Kasumi-1 (cell line): ENCODE results near the gene TSC2.
"Not testable (repeated sequence)": the region's sequence is repeated elsewhere in the genome, so short reads cannot be mapped to it uniquely, and the experiment has no call there.

Experiments
- DNase-seq, 2 experiments: peaks; one replicate each; lab custom pipeline; 2025; lab: John Stamatoyannopoulos, UW

Gene TSC2

DNA sequence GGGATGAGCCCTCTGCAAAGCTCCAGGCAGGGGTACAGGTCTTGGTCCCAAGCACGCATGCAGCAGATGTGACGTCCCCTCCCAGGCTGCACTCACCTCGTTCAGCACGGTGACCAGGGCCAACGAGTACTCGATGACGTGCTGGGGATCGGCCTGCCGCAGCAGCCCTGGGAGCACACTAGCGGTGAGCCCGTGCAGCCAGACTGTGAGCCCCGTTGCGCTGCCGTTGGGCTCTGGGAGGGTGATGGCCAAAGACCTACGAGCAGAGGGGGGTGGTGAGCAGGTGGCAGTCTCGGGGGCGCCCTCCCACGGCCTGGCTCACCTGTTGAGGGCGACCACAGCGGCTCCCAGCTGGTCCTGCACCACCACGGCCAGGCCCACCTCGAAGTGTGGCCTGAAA is 58.0 kb downstream of the TSC2 start:
- not testable (repeated sequence) for DNase-seq

DNA sequence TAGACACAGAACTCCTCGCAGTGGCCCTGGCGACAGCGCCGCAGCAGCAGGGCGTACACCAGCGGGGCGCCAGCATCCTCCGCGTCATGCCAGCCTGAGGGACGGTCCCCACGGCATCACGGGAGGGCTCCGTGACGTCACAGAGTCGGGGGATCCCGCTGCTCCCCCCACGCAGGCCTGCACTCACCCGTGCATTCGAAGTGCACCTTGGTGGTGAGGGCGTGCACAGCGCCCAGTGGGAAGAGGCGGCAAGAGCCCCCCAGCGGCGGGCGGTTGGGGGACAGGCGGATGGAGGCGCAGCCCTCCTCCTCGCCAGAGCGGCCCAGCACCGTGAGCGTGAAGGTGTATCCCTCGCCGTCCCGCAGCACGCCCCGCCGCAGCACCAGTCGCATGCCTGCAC is 58.4 kb downstream of the TSC2 start:
- not testable (repeated sequence) for DNase-seq

DNA sequence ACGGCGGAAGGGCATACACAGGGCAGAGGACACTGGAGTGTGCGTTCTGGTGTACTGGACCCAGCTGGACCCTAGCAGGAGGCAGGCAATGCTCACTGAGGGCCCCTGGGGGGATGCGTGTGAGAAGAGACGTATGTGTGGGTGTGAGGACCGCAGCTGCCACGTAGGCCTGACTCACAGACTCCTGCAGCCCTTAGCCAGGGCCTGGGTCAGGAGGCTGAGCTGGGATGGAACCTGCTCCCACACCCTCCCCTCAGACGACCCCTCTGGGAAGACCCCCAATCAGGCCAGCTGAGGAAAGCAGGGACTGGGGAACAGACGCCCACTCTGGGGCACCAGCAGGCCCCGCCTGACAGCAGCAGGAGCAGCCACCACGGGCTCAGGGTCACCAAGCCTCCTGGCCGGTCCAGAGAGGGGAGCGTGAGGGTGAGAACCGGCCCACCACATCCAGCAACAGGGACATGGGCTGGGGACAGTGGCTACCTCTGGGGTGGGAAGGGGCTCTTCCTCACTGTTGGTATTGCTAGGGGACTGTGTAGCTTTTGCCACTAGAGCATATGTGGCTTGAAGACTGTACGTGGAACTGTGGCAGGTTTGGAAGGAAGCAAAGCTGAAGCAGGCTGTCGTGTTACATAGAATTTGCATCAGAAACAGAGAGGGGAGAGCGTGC is 59.5 kb downstream of the TSC2 start:
- not testable (repeated sequence) for DNase-seq

DNA sequence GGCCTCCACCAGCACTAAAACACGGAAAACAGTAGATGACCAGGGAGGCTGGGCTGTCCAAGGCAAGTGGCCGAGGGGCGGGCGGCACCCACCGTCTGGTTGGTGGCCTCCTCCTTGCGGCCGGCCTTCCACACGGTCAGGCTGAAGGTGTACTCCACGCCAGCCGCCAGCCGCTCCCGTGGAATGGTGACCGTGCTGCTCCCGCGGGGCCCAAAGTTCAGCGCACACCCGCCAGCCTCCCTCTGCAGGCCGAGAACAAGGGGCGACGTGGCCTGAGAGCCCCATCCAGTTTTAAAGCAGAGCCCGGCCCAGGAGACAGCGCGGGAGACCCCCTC is 60.0 kb downstream of the TSC2 start:
- not testable (repeated sequence) for DNase-seq

DNA sequence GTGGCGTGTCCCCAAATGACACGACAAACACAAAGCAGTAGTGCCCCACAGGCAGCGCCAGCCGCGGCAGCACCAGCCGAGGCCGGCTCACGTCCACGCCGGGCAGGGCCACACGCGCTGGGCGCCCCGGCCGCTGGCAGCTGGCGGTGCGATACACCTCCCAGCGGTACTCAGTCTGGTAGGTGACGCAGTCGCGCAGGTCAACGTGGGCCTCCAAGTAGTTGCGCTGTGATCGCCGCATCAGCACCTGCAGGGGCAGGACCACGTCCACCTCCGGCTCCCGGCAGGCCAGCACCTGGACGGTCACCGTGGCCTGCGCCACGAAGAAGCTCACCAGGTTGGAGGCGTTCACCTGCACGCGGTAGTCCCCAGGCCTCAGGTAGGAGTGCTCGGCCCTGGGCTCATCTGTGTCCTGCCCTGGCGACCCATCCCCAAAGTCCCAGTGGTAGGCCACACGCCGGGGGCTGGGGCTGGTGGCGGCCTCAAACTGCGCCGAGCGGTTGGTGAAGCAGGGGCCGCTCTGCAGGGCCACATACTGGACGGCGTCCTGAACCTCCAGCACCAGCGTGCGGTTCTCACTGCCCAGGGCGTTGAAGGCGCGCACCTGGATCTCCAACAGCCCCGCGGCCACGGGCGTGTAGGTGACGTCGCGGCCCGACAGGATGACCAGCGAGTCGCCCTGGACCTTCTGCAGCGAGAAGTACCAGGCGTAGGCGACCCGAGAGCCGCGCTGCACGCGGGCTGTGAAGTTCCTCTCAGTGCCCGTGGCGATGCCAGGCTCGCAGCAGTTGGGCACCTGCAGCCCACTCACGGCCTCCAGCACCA is 60.9 kb downstream of the TSC2 start:
- not testable (repeated sequence) for DNase-seq

DNA sequence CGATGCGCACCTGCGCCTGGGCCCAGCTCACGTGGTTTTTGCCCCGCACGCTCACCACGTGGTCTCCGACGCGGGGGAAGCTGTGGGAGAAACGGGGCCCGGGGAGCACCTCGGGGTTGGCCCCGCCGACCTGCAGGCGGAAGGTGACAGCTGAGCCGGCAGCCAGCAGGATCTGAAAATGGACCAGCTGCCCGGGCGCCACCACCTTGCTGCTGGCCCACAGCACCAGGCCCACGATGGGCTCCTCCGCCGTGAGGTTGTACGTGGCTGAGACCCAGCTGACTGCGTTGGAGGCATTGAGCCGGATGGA is 61.4 kb downstream of the TSC2 start:
- not testable (repeated sequence) for DNase-seq

DNA sequence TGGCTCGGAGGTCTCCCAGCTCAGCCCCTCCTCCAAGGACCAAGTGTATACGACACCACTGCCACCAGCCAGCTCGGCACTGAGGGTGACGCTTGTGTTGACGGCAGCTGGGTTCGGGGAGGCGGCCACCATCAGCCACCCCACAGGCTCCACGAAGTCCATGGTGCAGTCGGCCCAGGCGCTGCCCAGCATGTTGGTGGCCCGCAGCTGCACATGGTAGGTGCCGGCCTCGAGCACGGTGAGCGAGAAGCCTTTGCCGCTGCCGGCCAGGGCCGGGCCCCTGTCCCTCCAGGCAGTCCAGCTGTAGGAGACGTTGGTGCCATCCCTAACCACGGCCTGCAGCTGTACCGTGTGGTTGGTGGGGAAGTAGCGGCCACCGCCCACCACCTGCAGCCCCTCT is 62.1 kb downstream of the TSC2 start:
- DNase-seq = not testable (repeated sequence)

DNA sequence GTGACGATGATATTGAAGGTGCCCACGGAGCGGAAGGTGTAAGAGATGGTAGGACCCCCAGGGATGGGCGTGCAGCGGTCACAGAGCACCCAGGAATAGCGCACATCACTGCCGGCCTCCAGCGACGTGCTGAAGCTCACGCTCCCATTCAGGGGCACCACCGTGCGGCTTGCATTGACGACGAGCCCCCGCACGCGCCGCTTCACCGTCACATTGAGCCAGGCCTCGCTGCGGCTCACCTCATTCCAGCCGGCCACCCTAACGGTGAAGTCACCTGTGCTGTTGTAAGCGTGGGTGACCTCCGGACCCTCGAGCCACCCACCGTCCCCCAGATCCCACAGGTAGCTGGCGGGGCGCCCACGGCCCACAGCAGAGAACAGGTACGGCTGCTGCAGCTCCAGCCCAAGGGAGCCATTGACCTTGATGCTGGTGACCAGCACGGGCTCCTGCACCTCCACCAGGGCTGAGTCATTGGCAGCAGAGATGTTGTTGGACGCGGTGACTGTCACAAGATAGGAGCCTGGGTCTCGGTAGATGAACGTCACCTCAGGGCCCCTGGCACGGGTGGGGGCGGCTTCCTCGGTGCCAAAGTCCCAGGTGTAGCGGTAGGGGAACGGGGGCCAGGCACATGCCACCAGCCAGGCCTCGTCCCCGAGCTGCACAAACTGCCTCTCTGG is 62.7 kb downstream of the TSC2 start:
- DNase-seq = not testable (repeated sequence)

DNA sequence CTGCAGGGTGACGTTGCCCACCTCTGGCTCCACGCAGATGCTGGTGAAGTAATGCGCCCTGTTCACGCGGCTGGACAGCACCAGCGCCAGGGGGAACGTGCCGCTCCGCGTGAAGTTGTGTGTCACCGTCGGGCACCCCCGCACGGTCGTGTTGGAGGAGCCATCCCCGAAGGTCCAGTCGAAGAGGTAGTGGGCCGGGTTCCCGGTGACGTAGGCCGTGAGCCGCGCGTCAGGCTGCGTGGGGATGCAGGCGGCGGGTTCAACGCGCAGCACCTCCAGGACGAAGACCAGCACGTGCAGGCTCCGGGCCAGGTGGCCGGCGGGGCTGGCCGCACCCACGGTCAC is 63.2 kb downstream of the TSC2 start:
- DNase-seq = not testable (repeated sequence)

DNA sequence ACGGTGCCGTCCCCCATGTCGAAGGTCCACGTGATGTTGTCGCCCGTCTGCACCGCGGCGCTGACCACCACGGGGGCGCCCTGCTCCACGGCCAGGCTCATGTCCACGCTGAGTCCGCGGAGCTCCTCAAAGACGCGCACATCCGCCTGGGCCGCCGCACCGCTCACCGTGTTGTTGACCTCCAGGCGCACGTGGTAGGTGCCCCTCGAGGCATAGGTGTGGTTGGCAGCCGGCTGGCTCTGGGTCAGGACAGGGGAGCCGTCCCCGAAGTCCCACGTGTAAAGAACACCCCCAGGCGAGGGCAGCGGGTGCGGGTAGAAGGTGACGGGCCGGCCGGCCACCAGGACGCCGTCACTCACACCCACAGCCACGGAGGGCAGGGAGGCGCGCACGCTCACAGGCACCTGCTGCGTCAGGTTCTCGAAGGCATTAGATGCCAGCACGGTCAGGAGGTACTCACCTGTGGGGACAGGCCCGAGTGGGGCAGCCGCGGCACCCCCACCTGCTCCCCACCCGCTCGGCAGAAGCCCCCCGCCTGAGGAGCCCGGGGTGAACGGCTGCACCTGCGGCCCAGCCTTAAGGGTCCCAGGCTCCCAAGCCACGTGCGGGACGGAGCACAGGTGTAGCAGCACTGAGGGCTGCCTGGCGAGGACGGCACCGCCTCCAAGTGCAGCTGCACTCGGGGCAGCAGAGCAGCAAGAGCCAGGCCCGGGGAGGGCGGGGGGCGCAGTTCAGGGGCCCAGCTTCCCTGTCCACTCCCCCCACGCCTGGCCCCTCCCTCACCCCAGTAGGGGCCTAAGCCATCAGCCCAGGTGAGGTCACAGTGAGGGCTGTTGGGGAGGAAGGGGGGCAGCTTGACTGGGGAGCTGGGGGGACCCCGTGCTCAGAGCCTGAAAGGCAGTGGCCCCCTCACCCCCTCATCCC is 63.9 kb downstream of the TSC2 start:
- not testable (repeated sequence) for DNase-seq

DNA sequence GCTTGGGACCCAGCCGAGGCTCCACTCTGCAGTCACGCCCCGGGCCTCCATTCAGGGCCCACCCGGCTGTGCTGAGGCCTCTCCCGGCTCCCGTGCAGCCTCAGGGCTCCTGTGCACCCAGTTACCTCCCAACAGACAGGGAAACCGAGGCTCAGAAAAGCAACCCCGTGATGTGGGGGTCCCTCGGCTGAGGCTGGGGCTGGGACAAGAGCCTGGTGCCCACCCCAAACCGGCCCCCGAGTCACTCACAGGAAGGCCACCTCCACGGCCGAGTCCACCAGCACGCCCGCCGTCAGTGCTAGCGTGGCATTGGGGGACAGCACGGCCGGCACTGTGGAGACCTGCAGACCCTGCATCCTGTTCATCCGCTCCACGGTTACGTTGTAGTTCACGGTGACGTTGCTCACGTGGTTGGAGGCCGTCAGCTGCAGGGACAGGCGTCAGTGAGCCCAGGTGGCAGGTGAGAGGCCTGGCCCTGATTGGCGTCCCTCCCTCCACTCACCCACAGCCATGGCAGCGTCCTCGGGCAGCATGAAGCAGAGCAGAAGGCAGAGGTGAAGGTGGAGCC is 64.8 kb downstream of the TSC2 start:
- not testable (repeated sequence) for DNase-seq

DNA sequence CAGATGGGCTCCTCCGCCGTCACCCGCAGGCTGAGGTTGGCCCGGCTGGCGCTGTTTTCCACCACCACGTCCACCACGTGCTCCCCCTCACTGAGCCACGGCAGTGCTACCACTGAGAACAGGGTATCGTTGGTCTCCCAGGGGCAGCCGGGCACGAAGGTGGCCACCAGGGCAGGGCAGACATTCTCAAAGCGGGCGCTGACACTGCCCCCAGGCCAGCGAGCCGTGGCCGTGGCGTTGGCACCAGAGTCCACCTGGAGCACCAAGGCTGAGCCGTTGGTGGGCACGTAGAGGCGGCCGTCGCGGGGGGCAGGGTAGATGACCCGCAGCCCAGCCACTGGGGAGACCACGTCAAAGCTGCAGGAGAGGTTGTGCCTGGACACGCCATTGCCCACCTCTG is 66.4 kb downstream of the TSC2 start:
- not testable (repeated sequence) for DNase-seq

DNA sequence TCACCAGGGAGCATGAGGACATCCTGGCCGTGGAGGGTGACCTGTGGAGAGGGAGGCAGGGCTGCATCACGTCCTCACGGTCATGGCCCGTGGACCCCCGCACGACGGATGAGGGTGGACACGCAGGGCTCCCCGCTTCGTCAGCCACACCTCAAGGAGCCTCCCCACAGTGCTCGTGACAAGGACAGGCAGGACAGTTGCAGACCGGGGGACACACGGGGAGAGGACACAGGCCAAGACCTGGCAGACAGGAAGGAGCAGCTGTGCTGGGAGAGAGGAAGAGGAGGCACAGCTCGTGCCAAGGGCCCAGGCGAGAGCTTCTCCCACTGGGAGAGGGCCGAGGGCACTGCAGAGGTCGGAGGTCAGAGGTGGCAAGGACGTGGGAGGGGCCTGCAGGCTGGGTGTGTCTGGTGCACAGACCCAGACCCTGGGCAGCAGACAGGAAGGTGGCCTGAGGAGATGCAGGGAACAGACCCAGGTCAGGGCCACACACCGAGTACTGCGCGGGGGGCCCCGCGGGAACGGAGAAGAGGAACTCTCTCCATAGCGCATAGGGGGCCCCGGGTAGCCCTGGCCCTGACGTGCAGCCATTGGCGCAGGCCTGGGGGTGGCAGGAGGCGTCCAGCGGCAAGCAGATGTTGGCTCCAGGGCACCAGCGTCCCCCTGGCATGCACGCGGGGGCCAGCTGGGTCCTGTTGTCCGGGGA is 67.3 kb downstream of the TSC2 start:
- DNase-seq = not testable (repeated sequence)

DNA sequence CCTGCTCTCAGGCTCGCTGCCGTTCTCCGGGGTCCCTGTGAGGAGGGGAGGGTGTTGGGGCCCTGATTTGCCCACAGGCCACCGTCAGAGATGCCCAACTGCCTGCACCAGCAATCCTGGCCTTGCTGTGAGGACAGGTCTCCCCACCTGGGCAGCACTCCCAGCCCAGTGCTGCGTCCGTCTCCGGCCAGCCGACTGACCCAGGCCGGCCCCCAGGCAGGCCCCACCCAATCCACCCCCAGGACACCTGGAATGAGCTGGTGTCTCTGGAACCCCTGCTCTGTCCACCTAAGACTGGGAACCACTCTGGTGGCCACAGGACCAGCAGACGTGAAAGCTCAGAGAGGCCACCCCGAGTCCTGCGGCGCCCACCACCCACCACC is 67.8 kb downstream of the TSC2 start:
- DNase-seq = no peak

DNA sequence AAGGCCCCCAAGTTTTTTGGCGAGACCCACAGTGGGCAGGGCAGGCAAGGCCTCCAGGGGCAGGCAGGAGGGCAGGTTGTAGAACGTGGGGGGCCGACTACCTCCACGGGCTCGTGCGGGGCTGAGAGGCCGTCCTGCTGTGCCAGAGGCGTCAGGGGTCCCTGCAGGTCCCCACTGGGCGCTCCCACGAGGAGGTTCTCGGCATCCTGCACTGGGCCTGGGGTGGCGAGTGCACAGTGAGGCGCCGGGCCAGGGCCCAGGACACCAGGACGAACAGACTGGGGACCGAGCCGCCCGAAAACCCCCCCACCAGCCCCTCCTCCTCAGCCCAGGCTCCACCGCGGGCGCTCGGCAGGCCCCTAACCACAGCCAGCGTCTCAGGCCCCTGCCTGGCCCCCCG is 68.6 kb downstream of the TSC2 start:
- DNase-seq = not testable (repeated sequence)

DNA sequence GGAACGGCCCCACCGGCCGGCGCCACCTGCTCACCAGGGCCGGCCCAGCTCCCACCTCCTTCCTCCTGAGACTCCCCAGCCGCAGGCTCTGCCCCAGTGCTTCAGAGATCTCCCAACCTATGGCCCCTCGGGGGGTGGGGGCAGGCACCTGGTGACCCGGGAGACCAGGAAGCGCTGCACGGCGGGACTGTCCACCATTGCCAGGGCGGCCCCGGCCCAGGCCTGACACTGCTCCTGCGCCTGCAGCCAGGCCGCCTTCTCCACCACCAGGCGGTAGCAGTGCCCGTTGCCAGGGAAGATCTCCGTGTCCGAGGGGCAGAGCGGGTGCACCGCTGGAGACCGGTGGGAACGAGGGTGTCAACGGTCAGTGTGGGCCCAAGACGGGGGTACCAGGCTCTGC is 69.6 kb downstream of the TSC2 start:
- DNase-seq = not testable (repeated sequence)

DNA sequence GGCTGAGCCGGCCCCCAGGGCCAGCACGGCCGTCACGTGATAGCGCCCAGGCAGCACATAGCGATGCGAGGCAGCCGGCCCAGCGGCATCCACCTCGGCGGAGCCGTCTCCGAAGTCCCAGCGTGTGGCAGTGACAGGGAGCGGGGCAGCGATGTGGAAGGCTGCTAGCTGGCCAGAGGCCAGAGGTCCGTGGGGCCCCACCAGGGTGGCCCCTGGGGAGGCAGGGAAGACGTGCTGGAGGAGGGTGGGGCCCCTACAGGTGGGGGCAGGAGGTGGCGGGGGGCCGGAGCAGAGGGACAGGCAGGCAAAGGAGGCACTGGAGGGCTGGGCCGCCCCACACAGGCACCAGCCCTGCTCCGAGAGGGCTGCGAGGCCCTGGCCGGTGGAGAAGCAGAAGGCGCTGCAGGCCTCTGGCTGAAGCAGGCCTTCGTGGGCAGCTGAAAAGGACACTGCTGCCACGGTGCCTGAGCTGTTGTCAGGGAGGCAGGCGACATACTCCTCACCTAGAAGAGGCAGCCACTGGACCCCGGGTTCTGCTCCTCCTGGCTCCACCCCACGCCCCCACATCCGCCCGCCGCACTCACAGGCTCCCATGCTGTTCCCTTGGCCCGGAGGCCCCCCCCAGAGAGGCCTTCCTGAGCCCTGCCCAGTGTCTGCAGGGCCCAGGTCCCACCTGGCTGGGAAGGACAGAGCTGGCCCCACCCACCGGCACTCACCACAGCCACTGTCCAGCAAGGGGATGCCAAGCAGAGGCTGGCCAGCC is 70.4 kb downstream of the TSC2 start:
- not testable (repeated sequence) for DNase-seq

DNA sequence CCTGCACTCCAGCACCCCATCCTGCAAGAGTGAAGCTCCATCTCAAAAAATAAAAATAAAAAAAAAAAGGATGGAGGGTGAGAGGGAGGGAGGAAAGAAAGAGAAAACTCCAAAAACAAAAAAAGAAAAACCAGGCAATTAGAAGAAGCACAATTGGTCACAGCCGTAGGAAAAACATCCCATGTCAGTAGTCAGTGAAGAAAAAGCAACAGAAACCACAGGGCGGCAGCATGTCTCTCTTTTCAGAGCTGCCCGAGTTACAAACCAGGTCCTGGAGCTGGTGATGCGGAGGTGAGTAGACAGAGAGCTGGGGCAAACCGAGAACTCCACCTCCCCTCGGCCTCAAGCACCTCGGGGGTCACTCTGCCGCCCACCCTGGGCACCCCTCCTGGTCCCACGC is 73.5 kb downstream of the TSC2 start:
- peak; percentile 37 to 58 for DNase-seq

DNA sequence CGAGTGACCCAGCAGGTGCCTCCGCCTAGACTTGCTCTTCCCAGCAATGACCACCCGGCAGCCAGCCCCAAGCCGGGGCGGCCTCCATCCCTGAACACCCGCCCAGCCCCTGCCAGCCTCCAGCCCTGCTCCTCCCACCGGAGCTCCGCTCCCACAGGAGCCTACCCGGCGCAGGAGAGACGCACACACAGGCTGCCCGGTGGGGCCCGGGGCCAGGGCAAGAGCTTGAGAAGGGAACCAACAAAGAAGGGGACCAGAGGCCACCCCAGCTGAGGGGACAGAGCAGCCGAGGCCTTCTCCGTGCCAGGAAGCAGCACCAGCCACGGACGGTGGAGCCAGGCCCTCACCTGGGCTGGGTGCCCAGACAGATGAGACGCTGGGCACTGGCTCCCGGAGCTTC is 74.1 kb downstream of the TSC2 start:
- no peak for DNase-seq

DNA sequence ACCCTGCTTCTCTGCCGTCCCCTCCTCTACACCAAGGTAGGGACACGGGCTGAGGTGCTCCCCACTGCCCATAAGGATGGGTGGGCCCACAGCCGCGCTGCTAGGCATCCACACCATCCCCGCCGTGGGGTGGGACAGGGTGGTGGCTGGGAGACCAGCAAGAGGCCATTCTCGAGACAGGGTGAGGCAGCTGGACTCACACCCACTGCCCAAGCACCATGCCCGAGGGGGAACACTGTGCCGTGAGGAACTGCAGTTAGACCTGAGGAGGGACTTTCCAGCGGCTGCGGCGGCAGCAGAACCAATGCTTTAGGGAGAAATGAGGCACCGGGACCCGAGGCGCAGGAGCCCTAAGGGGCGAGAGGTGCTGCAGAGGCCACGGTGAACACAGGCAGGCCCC is 74.6 kb downstream of the TSC2 start:
- DNase-seq = no peak
